Retinal pigment epithelial cell (primary cell): Measurements from ENCODE around the gene NLRC3.
"Not testable (repeated sequence)": the region's sequence is repeated elsewhere in the genome, so short reads cannot be mapped to it uniquely, and the experiment has no call there.

Source experiments
- DNase-seq: peaks from one replicate; pipeline ENCODE4 v3.0.0-alpha.2; 2010; ENCODE audit warnings: low read depth
- H3K4me3 ChIP-seq: 2 replicates; pipeline ENCODE4 v1.5.1; 2011; ENCODE audit warnings: mild to moderate bottlenecking, low read length, control low read depth, moderate library complexity
- TF ChIP-seq, protein P1 (sequence below): conservative IDR thresholded peaks from 2 replicates; pipeline ENCODE4 v1.5.1; 2011; ENCODE audit warnings: low read depth, low read length, control low read depth, inconsistent platforms

The NLRC3 gene

DNA sequence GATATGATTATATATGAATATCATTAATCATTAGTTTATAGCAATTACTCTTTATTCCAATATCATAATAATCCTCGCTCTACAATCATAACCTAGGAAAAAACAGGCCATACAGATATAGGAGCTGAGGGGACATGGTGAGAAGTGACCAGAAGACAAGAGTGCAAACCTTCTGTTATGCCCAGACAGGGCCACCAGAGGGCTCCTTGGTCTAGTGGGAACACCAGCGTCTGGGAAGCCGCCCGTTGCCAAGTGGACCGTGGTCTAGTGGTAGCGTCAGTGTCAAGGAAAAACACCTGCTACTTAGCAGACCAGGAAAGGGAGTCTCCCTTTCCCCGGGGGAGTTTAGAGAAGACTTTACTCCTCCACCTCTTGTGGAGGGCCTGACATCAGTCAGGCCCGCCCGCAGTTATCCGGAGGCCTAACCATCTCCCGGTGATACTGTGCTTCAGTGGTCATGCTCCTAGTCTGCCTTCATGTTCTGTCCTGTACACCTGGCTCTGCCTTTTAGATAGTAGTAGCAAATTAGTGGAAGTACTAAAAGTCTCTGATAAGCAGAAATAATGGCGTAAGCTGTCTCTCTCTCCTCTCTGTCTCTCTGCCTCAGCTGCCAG, 49.9 kb downstream of the NLRC3 start:
- TF ChIP-seq, protein P1, sequence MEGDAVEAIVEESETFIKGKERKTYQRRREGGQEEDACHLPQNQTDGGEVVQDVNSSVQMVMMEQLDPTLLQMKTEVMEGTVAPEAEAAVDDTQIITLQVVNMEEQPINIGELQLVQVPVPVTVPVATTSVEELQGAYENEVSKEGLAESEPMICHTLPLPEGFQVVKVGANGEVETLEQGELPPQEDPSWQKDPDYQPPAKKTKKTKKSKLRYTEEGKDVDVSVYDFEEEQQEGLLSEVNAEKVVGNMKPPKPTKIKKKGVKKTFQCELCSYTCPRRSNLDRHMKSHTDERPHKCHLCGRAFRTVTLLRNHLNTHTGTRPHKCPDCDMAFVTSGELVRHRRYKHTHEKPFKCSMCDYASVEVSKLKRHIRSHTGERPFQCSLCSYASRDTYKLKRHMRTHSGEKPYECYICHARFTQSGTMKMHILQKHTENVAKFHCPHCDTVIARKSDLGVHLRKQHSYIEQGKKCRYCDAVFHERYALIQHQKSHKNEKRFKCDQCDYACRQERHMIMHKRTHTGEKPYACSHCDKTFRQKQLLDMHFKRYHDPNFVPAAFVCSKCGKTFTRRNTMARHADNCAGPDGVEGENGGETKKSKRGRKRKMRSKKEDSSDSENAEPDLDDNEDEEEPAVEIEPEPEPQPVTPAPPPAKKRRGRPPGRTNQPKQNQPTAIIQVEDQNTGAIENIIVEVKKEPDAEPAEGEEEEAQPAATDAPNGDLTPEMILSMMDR, result peak; percentile 66
- H3K4me3 ChIP-seq, DNase-seq: not testable (repeated sequence)

DNA sequence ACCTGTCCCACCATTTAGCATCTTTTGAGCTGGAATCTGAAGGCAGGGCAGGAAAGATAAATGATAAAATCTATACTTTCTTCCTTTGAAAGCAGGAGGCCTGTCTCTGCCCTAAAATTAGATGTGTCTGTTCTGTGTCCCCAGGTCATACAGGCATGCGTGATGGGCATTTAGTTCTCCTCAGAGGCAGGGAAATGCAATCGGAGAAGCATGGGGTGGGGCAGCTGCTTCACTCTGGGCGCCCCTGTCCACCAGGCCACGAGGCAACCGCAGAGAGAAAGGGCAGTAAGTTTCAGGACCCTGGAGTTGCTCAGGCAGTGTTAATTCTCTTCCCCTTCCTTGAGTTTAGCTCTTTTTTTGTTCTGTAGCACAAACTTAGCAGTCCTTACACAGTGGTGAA, 51.3 kb downstream of the NLRC3 start:
- DNase-seq, result no peak
- TF ChIP-seq, protein P1, result no peak
- no peak overlapping the region for H3K4me3 ChIP-seq

DNA sequence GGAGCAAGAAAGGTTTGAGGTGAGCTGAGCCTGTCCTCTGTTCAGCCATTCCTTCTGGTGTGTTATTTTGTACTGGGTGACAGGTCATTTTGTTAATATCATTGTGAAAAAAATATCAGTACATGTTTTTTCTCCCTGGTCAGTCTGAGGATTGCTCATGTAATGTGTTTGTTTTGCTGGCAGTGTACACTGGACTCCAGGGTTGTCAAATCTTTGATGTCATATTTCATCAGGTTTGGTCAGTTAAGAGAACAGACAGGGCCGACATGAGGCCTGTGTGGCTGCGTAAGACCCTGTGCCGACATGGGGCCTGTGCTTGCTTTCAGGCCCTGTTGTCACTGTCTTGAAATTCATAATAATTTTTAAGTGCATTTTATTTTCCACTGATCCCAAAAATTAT, 53.9 kb downstream of the NLRC3 start:
- no peak for DNase-seq
- TF ChIP-seq, protein P1, result no peak
- H3K4me3 ChIP-seq, result no peak overlapping the region

DNA sequence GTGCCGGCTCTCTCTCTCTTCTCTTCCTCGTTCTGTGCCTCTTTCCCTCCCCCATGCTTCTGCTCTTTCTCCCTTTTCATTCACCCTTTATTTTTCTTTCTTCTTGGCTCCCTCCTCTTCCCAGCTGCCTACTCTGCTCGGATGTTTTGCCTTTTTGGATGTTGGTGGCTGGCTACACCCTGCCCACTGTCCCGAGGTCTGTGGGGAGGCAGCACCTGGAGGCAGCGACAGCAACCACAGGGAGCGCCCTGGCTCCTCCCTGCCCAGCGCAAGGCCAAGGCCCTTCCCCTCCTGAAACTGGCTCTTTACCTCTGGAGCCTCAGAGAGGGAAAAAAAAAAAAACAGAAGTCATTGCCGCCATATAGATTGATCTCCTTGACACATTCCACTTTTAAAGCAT, 56.4 kb downstream of the NLRC3 start:
- no peak overlapping the region for H3K4me3 ChIP-seq
- TF ChIP-seq, protein P1, result no peak
- DNase-seq, result no peak

DNA sequence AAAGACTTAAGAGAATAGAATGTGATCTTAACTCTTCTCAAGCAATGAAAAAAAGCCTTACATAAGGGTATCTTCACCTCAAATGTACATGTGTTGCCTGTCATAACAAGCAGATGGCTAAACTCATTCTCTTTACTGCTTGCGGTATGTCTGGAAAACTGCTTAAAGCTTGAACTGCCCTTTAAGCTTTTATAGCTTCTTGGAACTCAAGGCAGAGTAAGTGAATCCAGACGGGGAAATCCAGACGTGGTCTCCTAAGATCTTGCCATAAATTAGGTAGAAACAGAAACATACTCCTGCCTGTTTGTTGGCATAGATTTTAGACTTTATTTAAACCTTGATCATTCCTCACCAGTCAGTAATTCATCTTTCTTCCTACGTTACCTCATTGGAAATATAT, 56.8 kb downstream of the NLRC3 start:
- DNase-seq, result no peak
- TF ChIP-seq, protein P1, result no peak

DNA sequence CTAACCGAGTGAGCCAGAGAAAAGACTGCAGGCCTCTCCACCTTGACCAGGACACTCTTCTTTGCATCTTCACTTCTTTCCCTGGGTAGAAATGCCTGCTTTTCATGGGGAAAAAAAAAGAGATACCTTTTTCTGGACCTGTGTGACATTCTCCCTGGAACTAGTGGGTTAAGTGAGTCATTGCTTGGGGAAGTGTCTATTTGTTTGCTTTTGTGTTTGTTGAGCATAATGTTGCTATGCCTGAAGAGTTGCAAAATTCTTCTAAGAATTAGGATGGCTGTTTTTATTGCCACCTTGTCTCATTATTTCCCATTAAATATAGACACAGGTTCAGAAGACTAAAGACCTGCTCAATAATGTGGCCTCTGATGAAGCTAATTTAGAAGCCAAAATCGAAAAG, 57.6 kb downstream of the NLRC3 start:
- no peak overlapping the region for H3K4me3 ChIP-seq
- no peak for DNase-seq
- TF ChIP-seq, protein P1, result no peak

More for the DNA sequence above, 56.8 kb downstream of the NLRC3 start:
- no peak overlapping the region for H3K4me3 ChIP-seq

DNA sequence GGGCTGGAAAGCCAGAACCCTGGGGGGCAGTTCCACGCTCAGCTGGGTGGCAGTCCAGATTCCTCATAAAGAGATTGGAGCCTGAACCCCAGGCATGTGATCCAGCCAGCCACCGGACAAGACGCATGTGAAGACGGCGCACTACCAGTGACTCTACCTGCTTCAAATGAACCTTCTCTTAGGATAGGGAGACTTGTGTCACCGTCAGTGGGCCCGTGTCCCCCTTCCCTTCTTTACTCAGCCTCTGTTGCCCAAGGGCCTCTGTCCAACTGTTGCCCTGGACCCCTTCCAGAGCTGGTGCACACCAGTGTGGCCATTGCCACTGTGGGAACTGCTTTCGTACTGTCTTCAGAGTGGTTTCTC, 58.2 kb downstream of the NLRC3 start:
- TF ChIP-seq, protein P1, result no peak

More for the DNA sequence above, 58.2 kb downstream of the NLRC3 start:
- H3K4me3 ChIP-seq, result no peak overlapping the region
- no peak for DNase-seq
